Cerebellar cortex (tissue), 1 donor: ENCODE data around the gene PAX8.

Source experiments
- DNase-seq: peaks from one replicate; pipeline ENCODE4 v3.0.0-alpha.2; 2015; ENCODE audit warnings: low spot score

The PAX8 gene

GRCh38 chr2:113167115-113167932 lies 111.4 kb downstream of the PAX8 start:
- no peak for DNase-seq

- no peak for DNase-seq
Observed at GRCh38 chr2:113166187-113166645, 112.5 kb downstream of the PAX8 start.
